HG03280 (cell line): ENCODE results near the gene WRAP73.

ENCODE experiments used
- ATAC-seq: cut with Tn5 transposase; IDR thresholded peaks from one replicate; pipeline ENCODE4 v1.9.1; 2021; ENCODE audit warnings: mild to moderate bottlenecking, moderate library complexity; ENCODE audit not compliant: unreplicated experiment

WRAP73 gene

DNA sequence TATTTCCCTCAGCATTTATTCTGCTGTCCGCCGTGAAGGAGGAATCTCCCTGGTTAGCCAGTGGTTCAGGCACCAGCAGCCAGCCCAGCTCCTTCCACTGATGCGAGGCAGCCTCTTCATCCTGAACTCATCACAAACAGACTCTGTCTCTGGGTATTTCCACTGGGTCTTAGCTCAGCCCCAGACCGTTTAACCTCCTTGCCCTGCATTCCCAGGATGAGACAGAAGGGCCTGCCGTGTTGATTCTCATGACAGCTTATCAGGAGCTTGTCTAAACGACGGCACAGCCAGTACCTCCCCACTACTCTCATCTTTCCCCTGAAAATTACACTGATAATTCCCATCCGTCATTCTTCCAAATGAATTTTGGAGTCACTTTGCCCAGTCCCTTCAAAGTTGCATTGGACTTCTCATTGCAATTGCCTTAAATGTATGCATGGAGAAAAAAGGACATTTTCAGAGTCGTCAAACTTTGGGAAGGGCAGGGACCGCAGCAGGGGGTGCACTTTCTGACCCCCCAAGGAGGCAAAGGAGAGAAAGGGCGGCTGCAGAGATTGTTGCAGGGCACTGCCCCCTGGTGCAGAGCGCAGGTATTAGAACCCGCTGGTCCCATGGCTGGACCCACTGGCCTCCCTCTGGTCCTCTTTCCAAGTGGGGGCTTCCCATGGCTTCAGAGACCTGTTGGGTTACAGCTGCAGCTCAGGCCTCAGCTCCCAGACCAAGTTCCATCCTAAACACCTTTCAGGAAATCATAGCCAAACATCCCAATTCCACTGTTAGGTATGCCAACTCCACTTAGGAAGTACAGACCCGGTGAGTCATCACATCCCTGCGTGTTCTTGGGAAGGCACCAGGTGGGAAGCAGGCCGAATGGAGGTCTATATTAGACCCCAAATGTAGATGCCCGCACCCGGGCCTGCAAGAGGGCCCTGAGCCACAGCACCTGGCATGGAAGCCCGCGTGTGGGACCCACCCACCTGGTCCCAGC, 34.9 kb downstream of the WRAP73 start:
- ATAC-seq: no peak

DNA sequence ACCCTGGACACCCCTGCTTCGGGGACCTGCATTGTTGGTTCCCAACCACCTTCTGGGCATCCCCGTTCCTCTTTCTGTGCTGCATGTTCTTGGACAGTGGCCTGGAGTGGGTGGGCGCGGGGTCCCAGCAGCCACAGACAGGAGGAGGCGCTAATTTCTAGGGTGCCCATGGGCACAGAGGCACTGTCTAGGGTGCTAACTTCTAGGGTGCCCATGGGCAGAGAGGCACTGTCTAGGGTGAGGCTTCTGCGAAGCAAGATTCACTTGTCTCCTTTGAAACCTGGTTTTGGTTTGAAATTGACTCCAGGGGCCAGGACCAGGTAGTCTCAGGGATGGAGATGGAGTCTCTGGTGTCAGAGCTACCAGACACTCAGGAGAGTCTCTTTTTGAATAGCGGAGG, 37.8 kb downstream of the WRAP73 start:
- ATAC-seq: no peak

- no peak for ATAC-seq
Observed at GRCh38 chr1:3611170-3612019, 38.5 kb downstream of the WRAP73 start, which contains the start of gene MEGF6. MEGF6 (minus strand) TSS chr1:3611508; CDS start chr1:3611268, 240 bp downstream.

GRCh38 chr1:3610527-3611169, 39.3 kb downstream of the WRAP73 start:
- no peak for ATAC-seq

GRCh38 chr1:3609769-3610526, 40.0 kb downstream of the WRAP73 start:
- ATAC-seq: no peak

DNA sequence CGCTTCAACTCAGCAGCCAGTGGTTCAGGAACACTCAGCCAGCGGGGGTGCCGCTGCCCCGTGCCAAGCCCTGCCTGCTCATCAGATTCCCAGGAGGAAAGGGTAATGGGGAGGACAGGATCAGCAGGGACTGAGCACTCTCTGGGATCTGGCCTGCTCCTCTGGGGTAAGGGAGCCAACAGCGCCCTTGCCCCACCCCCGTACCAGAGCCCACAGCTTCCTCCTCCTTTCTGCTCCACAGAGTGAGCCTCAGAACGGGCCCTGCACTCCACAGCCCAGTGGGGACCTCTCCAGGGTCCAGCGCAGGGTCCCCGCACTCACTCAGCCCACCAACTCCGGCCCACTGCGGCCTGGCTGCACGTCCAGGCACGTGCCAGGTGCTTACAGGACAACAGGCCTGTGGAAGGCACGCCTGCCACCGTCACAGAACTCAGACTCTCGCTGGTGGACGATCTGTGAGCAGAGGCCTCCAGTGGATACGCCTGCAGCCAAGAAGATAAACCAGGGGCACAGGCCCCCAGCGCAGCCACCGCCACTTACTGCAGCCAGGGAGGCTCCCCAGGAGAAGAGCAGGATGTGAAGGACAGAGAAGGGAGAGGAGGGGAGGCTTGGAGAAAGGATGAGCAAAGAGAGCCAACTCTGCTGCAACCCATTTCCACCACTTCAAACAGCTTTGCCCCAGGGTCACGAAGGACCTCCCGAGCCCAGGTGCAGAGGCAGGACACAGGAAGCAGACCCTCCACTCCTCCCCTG, 40.7 kb downstream of the WRAP73 start:
- ATAC-seq: no peak

GRCh38 chr1:3608154-3608553, 41.7 kb downstream of the WRAP73 start:
- no peak for ATAC-seq

DNA sequence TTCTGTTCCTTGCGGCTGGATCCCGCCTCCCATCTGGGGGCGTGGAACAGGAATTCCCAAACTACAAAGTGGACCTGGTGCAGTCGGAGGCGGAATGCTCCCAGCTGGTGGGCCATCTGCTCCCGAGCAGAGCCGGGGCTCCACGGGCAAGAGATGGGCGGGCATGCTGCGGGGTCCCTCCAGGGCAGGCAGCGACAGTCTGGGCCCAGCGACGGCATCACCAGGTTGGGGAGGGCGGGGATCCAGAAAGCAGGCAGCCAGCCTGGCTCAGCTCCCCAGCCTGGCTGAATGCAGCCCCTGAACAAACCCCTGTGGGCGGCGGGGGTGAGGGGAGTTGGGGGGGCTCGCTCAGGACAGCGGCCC, 42.2 kb downstream of the WRAP73 start:
- no peak for ATAC-seq

DNA sequence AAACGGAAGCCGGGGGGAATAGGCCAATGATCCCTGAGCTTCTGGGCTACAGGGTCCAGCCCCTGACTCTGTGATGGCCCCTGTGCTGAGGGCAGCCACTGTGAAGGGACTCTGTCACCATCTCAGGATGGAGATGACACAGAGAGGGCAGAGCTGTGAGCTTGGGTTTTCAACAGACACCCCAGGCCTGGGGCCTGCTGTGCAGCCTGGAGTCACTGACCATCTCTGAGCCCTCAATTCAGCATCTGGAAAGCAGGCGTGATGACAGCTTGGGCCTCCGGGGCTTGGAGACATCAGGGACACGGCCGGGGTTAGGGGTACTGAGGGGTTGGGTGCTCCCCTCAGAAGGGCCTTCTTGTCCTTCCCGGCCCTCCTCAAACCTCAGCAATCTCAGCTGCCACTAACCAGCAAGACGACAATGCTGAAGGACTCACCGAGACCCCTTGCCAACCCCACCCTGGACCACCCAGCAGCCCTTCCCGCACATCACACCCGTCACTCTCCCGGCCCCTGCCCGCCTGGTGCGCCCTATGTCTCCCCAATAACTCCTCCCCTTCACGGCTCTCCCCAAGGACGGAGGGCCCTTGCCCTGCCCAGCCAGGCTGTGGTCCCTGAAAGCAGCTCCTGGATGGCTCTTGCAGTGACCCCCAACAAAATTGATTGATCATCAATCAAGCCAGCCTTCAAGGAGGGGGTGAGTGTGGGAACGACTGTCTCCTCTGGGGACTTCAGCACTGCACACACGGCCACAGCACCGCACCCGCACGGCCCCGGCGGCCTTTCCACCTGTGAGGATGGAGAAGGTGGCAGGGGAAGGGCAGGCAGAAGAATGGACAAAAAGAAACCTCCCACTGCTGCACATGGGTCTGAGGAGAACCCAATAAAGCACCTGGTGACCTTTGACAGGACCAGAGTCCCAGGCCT, 42.9 kb downstream of the WRAP73 start:
- no peak for ATAC-seq

DNA sequence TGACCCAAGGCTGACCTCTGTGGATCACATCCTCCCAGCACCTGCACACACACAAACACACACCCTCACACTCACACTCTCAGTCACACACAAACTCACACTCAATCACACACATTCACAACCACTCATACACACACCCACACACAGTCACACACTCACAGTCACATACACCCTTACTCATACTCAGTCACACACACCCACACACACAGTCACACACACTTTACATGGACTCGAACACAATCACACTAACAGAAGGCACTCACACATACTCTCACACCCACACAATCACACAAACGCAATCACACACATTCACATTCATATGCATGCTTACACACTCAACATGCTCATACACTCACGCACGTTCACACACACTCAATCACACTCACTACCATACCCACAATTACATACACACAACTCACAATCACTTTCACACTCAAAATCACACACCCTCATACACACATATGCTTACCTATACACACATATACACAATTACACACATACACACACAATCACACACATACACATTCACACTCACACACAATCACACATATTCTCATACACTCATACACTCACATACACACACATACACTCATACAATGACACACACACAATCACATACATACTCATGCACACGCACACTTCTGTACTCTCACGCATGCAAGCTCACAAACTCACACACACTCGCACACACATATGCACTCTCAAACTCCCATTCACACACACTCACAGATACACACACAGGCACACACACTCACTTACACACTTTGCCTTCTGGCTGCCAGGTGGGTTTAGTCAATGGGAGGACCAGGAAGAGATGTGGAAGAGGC, 44.7 kb downstream of the WRAP73 start:
- ATAC-seq: no peak

DNA sequence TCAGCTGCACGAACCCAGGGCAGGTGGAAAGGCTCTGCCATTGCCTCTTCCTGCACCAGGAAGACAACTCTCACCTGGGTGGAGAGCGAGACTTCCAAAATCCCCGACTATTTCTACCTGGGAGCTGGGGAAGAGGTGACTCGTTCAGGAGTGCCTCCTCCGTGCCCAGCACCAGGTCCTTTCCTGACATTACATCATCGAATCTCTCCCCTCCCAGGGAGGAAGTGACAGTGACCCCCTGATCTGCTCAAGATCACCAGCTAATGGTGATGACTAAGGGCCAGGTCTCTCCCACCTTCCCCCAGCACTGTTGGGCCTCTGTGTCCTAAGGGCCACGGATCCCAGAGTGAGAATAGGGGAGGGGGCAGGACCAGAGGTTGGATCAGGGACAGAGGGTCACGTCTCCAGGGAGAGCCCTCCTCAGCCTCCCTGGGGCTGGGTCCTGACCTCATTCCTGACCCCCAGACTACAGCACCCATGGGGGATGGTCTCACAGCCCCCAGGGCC, 45.4 kb downstream of the WRAP73 start:
- no peak for ATAC-seq

- ATAC-seq: no peak
Observed at GRCh38 chr1:3603571-3604467, 46.1 kb downstream of the WRAP73 start.

DNA sequence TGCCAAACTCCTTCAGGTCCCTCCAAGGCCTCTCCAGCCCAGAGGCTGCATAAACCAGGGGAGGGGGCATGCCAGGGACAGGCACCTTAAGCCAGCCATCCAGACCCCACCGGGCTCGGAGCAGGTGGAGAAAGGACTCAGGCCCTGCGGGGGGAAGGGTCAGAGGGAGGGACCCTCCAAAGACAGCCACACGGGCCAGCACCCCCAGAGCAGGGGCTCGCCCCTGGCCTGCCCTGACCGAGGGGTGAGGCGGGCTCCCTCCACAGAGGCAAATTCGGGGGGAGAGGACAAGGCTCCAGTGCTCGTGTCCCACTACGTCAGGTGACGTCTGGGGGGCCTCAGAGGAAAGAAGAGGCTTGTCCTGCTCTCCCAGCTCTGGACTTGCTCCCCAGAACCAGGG, 46.7 kb downstream of the WRAP73 start:
- ATAC-seq: no peak

- ATAC-seq: no peak
Observed at GRCh38 chr1:3602375-3602774, 47.5 kb downstream of the WRAP73 start.

DNA sequence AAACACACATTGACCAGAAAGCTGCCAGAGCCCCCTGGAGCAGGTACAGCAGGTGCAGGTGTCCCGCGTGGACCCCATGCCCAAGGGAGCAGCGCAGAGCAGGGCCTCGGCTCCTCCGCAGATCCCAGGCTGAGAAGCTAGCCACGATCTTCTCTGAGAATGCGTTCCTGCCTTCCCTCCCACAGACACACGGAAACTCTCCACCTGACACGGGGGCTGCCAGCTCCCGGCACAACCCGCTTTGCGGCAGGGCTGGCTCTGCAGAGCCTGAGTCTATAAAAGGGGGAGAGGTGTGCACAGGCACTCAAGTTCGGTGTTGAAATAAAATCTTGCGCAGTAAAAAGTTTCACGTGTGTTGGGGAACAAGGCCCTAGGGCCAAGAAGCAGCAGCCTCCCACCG, 48.2 kb downstream of the WRAP73 start:
- no peak for ATAC-seq

DNA sequence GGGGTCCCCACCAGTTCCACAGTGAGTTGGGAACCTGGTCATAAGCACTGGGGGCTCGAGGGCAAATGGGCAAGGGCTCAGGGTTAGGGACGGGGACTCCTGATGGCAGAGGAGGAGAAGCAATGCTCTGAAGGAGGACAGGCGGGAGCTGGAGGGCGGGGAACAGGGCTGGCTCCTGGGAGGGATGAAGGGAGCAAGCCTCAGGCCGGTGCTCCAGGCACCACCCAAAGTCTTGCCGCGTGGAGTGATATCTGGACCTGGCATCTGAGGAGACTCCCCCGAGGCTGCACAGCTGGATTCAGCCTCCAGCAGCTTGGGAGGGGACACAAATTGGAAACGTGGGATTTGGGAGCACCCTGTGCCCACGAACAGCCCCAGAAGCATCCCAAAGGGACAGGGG, 49.5 kb downstream of the WRAP73 start:
- no peak for ATAC-seq

DNA sequence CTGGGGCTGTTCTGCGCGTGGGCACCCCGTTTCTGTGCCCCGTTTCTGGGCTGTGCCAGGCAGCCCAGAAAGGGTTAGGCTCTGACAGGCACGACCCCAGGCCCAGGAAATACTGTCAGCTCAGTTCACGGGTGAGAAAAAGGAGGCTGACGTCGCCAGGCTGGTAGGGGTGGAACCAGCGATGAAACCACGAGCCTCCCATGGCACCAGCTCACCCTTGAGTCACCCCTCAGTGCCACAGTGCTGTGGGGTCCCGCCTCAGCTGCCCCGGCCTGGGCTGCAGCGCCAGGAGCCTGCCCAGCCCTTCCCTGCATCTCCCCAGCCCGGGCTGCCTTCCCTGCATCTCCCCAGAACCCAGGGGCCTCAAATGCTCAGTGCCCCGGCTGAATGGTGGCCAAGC, 50.1 kb downstream of the WRAP73 start:
- ATAC-seq: no peak
